ENCODE data around the gene LRCOL1.
"Not testable (repeated sequence)": the region's sequence is repeated elsewhere in the genome, so short reads cannot be mapped to it uniquely, and the experiment has no call there.

Gene LRCOL1

GRCh38 chr12:132601171-132601883 lies 9.1 kb downstream of the LRCOL1 start:
- Histone ChIP-seq H3K9me2 (ENCODE audit: low read depth, low read length) (no peaks in the 10 kb centered on the region), H3K4me1 (ENCODE audit: insufficient read depth, low read length, severe bottlenecking) (peaks cover 5% of the 10 kb centered on the region), H3K9ac (ENCODE audit: low read length) (no peak overlapping the region), H3K4me2 (ENCODE audit: low read length) (no peak overlapping the region; the same call in 1 of the 2 replicates), H3K27me3 (ENCODE audit: insufficient read depth, low read length) (no peaks in the 10 kb centered on the region; the same call in none of the 2 replicates), H3K79me2 (ENCODE audit: insufficient read depth, low read length) (no peaks in the 10 kb centered on the region), H2AFZ (ENCODE audit: low read length) (no peak overlapping the region), H4K20me1 (ENCODE audit: insufficient read depth, low read length) (no peaks in the 10 kb centered on the region), H3K27ac (ENCODE audit: low read depth, low read length, poor library complexity, severe bottlenecking) (no peak overlapping the region), H3K36me3 (ENCODE audit: insufficient read depth, low read length) (no peaks in the 10 kb centered on the region), H3K9me3 (ENCODE audit: low read length) (no peaks in the 10 kb centered on the region), H3F3A (ENCODE audit: insufficient read depth, low read length) (no peaks in the 10 kb centered on the region), H3K4me3 (ENCODE audit: low read depth, low read length, poor library complexity, severe bottlenecking) (no peak overlapping the region)
- no peak for TF ChIP-seq EZH2 (IDR thresholded peaks at IDR 0.05; ENCODE audit: borderline replicate concordance, low read length)

DNA sequence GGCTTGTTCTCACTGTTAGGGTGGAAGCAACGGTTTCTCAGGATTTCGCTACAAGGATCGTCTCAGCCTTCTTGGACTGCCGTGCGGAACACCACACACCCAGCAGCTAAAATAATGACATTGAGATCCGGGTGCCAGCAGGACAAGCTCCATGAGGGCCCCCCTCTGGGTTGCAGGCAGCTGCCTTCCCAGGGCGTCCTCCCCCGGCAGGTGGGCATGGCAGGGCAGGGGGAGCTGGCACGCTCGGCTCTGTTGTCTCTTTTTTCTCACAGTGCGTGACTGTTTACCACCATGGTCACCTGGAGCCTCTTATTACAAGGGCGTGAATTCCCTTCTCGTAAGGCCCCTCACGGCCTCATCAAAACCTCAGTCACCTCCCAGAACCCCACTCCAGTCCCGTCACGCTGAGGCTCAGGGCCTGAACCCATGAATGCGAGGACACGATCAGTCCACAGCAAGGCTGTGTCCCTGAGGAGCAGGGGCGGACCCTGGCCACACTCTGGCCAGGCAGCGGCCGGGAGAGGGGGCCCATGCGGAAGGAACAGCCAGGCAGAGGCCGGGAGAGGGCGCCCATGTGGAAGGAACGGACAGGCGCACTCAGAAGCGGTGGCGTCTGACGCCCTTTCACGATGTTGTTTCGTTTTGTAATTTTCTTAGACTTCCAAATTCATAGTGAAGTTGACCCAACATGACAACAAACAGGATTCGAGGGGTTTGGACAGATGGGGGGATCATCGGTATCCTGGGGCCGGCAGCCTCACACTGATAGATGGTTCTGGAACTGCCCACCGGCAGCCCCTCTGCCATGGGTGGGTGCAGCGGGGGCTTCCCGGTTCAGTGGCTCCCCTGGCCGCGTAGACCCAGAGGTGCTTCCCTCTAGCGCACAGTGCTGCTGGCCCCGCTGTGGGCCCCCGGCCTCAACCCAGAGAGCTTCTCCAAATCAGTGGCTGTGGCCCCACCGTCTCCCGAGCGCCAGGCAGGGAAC lies 10.0 kb downstream of the LRCOL1 start:
- no peak overlapping the region for H3K9ac ChIP-seq (ENCODE audit: low read length)
- H3K9me3 ChIP-seq (ENCODE audit: low read length), result no peaks in the 10 kb centered on the region
- H3K27me3 ChIP-seq (ENCODE audit: insufficient read depth, low read length), result no peaks in the 10 kb centered on the region; the same call in none of the 2 replicates
- H3F3A ChIP-seq (ENCODE audit: insufficient read depth, low read length), result no peaks in the 10 kb centered on the region
- H3K4me2 ChIP-seq (ENCODE audit: low read length), result peak overlapping the region; percentile 9
- H3K4me3 ChIP-seq (ENCODE audit: low read depth, low read length, poor library complexity, severe bottlenecking), result peak overlapping the region; percentile 25
- no peaks in the 10 kb centered on the region for H3K9me2 ChIP-seq (ENCODE audit: low read depth, low read length)
- TF ChIP-seq CTCF (IDR thresholded peaks at IDR 0.05; ENCODE audit: low read length) (peak; percentile 46; the same call in 1 of the 2 replicates), EZH2 (IDR thresholded peaks at IDR 0.05; ENCODE audit: borderline replicate concordance, low read length) (no peak)
- H3K27ac ChIP-seq (ENCODE audit: low read depth, low read length, poor library complexity, severe bottlenecking), result no peak overlapping the region
- H3K79me2 ChIP-seq (ENCODE audit: insufficient read depth, low read length), result no peaks in the 10 kb centered on the region
- H3K36me3 ChIP-seq (ENCODE audit: insufficient read depth, low read length), result no peaks in the 10 kb centered on the region
- H4K20me1 ChIP-seq (ENCODE audit: insufficient read depth, low read length), result no peaks in the 10 kb centered on the region
- peaks cover 5% of the 10 kb centered on the region for H3K4me1 ChIP-seq (ENCODE audit: insufficient read depth, low read length, severe bottlenecking)
- H2AFZ ChIP-seq (ENCODE audit: low read length), result no peak overlapping the region

DNA sequence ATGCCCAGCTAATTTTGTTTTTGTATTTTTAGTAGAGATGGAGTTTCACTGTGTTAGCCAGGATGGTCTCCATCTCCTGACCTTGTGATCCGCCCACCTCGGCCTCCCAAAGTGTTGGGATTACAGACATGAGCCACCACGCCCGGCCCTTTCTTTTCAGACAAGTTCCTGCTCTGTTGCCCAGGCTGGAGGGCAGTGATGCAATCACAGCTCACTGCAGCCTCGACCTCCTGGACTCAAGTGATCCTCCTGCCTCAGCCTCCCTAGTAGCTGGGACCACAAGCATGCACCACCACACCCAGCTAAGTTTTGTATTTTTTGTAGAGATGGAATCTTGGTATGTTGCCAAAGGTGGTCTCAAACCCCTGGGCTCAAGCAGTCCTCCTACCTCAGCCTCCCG lies 10.9 kb downstream of the LRCOL1 start:
- H3K9ac ChIP-seq (ENCODE audit: low read length); H3F3A ChIP-seq (ENCODE audit: insufficient read depth, low read length); H3K4me1 ChIP-seq (ENCODE audit: insufficient read depth, low read length, severe bottlenecking); H3K27ac ChIP-seq (ENCODE audit: low read depth, low read length, poor library complexity, severe bottlenecking); H3K9me2 ChIP-seq (ENCODE audit: low read depth, low read length); H3K4me3 ChIP-seq (ENCODE audit: low read depth, low read length, poor library complexity, severe bottlenecking); H3K4me2 ChIP-seq (ENCODE audit: low read length); H3K9me3 ChIP-seq (ENCODE audit: low read length); H3K36me3 ChIP-seq (ENCODE audit: insufficient read depth, low read length); H2AFZ ChIP-seq (ENCODE audit: low read length); H3K27me3 ChIP-seq (ENCODE audit: insufficient read depth, low read length); H3K79me2 ChIP-seq (ENCODE audit: insufficient read depth, low read length); H4K20me1 ChIP-seq (ENCODE audit: insufficient read depth, low read length): not testable (repeated sequence)
